GM23338 (cell line): Measurements from ENCODE around the gene UBALD2. TPM values are rescaled to one million over a fixed set of nuclear protein-coding genes. Genes with fewer than 3 reads are reported as not detected.

Source experiments
- ATAC-seq: fragments of 200-7000 bp; cut with Tn5 transposase; 3 replicates; pipeline ENCODE4 v1.9.1; 2020
- DNase-seq: peaks from one replicate; pipeline ENCODE4 v3.0.0-alpha.2; 2015; ENCODE audit warnings: low spot score
- H2AFZ ChIP-seq: fragments of 200-600 bp; sonication (generic); 2 replicates; pipeline ENCODE4 v1.8.0; 2016; ENCODE audit warnings: antibody characterized with exemption, mild to moderate bottlenecking, moderate library complexity
- H3F3A ChIP-seq: fragments of 200-600 bp; sonication (generic); replicated peaks from 2 replicates; pipeline ENCODE4 v1.8.0; 2017; ENCODE audit warnings: antibody characterized with exemption, mixed run types, low read depth
- H3K27ac ChIP-seq: fragments of 200-600 bp; sonication (generic); 2 replicates; pipeline ENCODE4 v1.6.1; 2016; ENCODE audit warnings: low read depth
- H3K27me3 ChIP-seq: fragments of 200-600 bp; sonication (generic); 2 replicates; pipeline ENCODE4 v1.8.0; 2016; ENCODE audit warnings: mild to moderate bottlenecking, mixed run types, moderate library complexity; ENCODE audit not compliant: insufficient read depth
- H3K36me3 ChIP-seq: fragments of 200-600 bp; sonication (generic); 2 replicates; pipeline ENCODE4 v1.8.0; 2016; ENCODE audit warnings: mild to moderate bottlenecking; ENCODE audit not compliant: insufficient read depth
- H3K4me1 ChIP-seq: fragments of 200-600 bp; sonication (generic); 2 replicates; pipeline ENCODE4 v1.8.0; 2016; ENCODE audit warnings: mild to moderate bottlenecking, moderate library complexity; ENCODE audit not compliant: insufficient read depth
- H3K4me2 ChIP-seq: fragments of 200-600 bp; sonication (generic); 2 replicates; pipeline ENCODE4 v1.7.1; 2017; ENCODE audit warnings: mixed run types
- H3K4me3 ChIP-seq: fragments of 200-600 bp; sonication (generic); 2 replicates; pipeline ENCODE4 v1.6.1; 2016; ENCODE audit warnings: mixed run types
- H3K79me2 ChIP-seq: fragments of 200-600 bp; sonication (generic); replicated peaks from 2 replicates; pipeline ENCODE4 v1.8.0; 2017; ENCODE audit warnings: mild to moderate bottlenecking; ENCODE audit not compliant: insufficient read depth
- H3K9me2 ChIP-seq: fragments of 200-600 bp; sonication (generic); 2 replicates; pipeline ENCODE4 v1.8.0; 2017; ENCODE audit not compliant: insufficient read depth
- H4K20me1 ChIP-seq: fragments of 200-600 bp; sonication (generic); replicated peaks from 2 replicates; pipeline ENCODE4 v1.8.0; 2017; ENCODE audit warnings: mild to moderate bottlenecking; ENCODE audit not compliant: insufficient read depth
- H3K27ac Mint-ChIP-seq: 2 replicates; pipeline ENCODE4 v1.8.0; 2020; ENCODE audit warnings: inconsistent platforms, mild to moderate bottlenecking, moderate library complexity, mixed read lengths
- H3K27me3 Mint-ChIP-seq: 3 replicates; pipeline ENCODE4 v1.8.0; 2022; ENCODE audit warnings: low read depth, mild to moderate bottlenecking, moderate library complexity, mixed read lengths, inconsistent platforms; ENCODE audit not compliant: insufficient read depth, poor library complexity
- H3K36me3 Mint-ChIP-seq: 3 replicates; pipeline ENCODE4 v1.8.0; 2021; ENCODE audit warnings: low read depth, mild to moderate bottlenecking, inconsistent platforms, moderate library complexity, mixed read lengths
- H3K4me1 Mint-ChIP-seq: 3 replicates; pipeline ENCODE4 v1.8.0; 2020; ENCODE audit warnings: mild to moderate bottlenecking, inconsistent platforms, mixed read lengths
- H3K4me3 Mint-ChIP-seq: 3 replicates; pipeline ENCODE4 v1.8.0; 2021; ENCODE audit warnings: moderate library complexity, mild to moderate bottlenecking, inconsistent platforms, mixed read lengths
- H3K9me3 Mint-ChIP-seq: 3 replicates; pipeline ENCODE4 v1.8.0; 2020; ENCODE audit warnings: moderate library complexity, mild to moderate bottlenecking, inconsistent platforms, mixed read lengths
- CTCF ChIP-seq, 2 experiments: fragments of 200-600 bp in 1 of 2; sonication (generic) in 1 of 2; conservative IDR thresholded peaks; 2 replicates each; pipeline versions ENCODE4 v1.5.1 to v1.6.1; 2016 to 2017; ENCODE audit warnings: antibody characterized with exemption in 2 of 2, low read depth in 2 of 2, mild to moderate bottlenecking in 2 of 2, moderate library complexity in 1 of 2
- ETS1 ChIP-seq: IDR thresholded peaks from 2 replicates; pipeline ENCODE4 v1.6.1; 2016; ENCODE audit warnings: antibody characterized with exemption
- EZH2 ChIP-seq: fragments of 200-600 bp; sonication (generic); IDR thresholded peaks from one replicate; pipeline ENCODE4 v1.8.0; 2017; ENCODE audit warnings: antibody characterized with exemption, mild to moderate bottlenecking, low read depth; ENCODE audit not compliant: unreplicated experiment
- EZH2phosphoT487 ChIP-seq: fragments of 200-600 bp; sonication (generic); IDR thresholded peaks from one replicate; pipeline ENCODE4 v1.8.1; 2018; ENCODE audit warnings: antibody characterized with exemption; ENCODE audit not compliant: unreplicated experiment
- NANOG ChIP-seq: IDR thresholded peaks from 2 replicates; pipeline ENCODE4 v1.6.1; 2016; ENCODE audit warnings: antibody characterized with exemption, borderline replicate concordance
- POLR2AphosphoS5 ChIP-seq: IDR thresholded peaks from 2 replicates; pipeline ENCODE4 v1.6.1; 2016; ENCODE audit warnings: antibody characterized with exemption, low read depth
- REST ChIP-seq: IDR thresholded peaks from one replicate; pipeline ENCODE4 v1.6.1; 2018; ENCODE audit warnings: antibody characterized with exemption; ENCODE audit not compliant: unreplicated experiment
- STAT1 ChIP-seq: IDR thresholded peaks from one replicate; pipeline ENCODE4 v1.6.1; 2016; ENCODE audit warnings: antibody characterized with exemption; ENCODE audit not compliant: unreplicated experiment
- ZNF114 ChIP-seq: fragments of 250-450 bp; sonication (Bioruptor Pico); IDR thresholded peaks from 2 replicates; pipeline ENCODE4 v1.5.0; 2020; ENCODE audit warnings: mild to moderate bottlenecking, moderate library complexity
- polyA plus RNA-seq: library from polyadenylated mRNA; unstranded; fragments of >200 nt; fragmentation: Nextera tagmentation; extraction: Ambion mirVana; gene quantifications from 2 replicates; pipeline ENCODE4 v1.2.1, GENCODE V29; 2016
- total RNA-seq: library from RNA; depleted of rRNA; stranded (reverse); fragments of >200 nt; shearing (Covaris generic); gene quantifications from 2 replicates; pipeline ENCODE4 v1.2.3, GENCODE V29; 2014

UBALD2 gene
- total and polyA plus RNA-seq, 2 experiments from 2014 or later = 2.2 to 3.1 TPM

GRCh38 chr17:76307299-76307965 is 42.3 kb downstream of the UBALD2 start:
- no peak overlapping the region for H2AFZ ChIP-seq
- H3K4me3 ChIP-seq = no peak overlapping the region
- no peaks in the 10 kb centered on the region for H3K79me2 ChIP-seq
- Mint-ChIP-seq H3K9me3 (no peaks in the 10 kb centered on the region), H3K36me3 (peaks cover 4% of the 10 kb centered on the region; the same call in 1 of the 3 replicates), H3K27ac (no peak overlapping the region), H3K27me3 (peaks cover 6% of the 10 kb centered on the region), H3K4me3 (no peak overlapping the region), H3K4me1 (no peaks in the 10 kb centered on the region)
- H3F3A ChIP-seq = 0 out of 2 replicates have a peak, but pooled peaks cover 6% of the 10 kb centered on the region
- no peaks in the 10 kb centered on the region for H3K9me2 ChIP-seq
- peak; percentile 18 for ATAC-seq
- H3K27me3 ChIP-seq = no peaks in the 10 kb centered on the region
- TF ChIP-seq CTCF (conservative IDR thresholded peaks at IDR 0.05; ENCODE audit: low read depth in 2 of 2) (no peak), NANOG (no peak), STAT1 (no peak), POLR2AphosphoS5 (no peak), EZH2 (no peak), ETS1 (no peak), REST (no peak), ZNF114 (CRISPR knock-in tag) (no peak), EZH2phosphoT487 (no peak)
- no peak for DNase-seq
- no peaks in the 10 kb centered on the region for H3K4me1 ChIP-seq
- no peak overlapping the region for H3K27ac ChIP-seq
- 0 out of 2 replicates have a peak, but pooled peaks cover 6% of the 10 kb centered on the region for H3K36me3 ChIP-seq
- H3K4me2 ChIP-seq = no peak overlapping the region
- H4K20me1 ChIP-seq = no peaks in the 10 kb centered on the region; the same call in 1 of the 2 replicates
